ENCODE results near the gene CUL2. TPM values are rescaled to one million over a fixed set of nuclear protein-coding genes. Genes with fewer than 3 reads are reported as not detected.

Gene CUL2
- total RNA-seq, 1 experiment from 2014 or later, result 36.1 TPM

GRCh38 chr10:35004651-35005050 is 85.5 kb downstream of the CUL2 start:
- H2AFZ ChIP-seq (ENCODE audit: low read depth, low read length, poor library complexity, severe bottlenecking), result no peak overlapping the region
- BruUV-seq (replicated peaks), result no TSS peak
- intact Hi-C loops (cut with micrococcal nuclease), result no loop called here
- H3K9me2 ChIP-seq (ENCODE audit: insufficient read depth), result no peaks in the 10 kb centered on the region
- no peak for ATAC-seq
- H3K79me2 ChIP-seq (ENCODE audit: insufficient read depth, low read length), result no peaks in the 10 kb centered on the region
- 0 out of 4 replicates have a peak, but pooled peaks cover 0 to 4% of the 10 kb centered on the region in 2 experiments for H3K4me1 ChIP-seq (ENCODE audit: control insufficient read depth in 1 of 2, insufficient read depth in 2 of 2, low read length in 2 of 2)
- H4K20me1 ChIP-seq (ENCODE audit: insufficient read depth), result no peaks in the 10 kb centered on the region
- no peak overlapping the region for H3K27ac ChIP-seq (ENCODE audit: low read depth, low read length)
- TF ChIP-seq CTCF (IDR thresholded peaks at IDR 0.05 in 2 of 3, conservative IDR thresholded peaks at IDR 0.05 in 1 of 3; ENCODE audit: borderline replicate concordance in 1 of 3, insufficient read depth in 1 of 3, low read depth in 2 of 3, low read length in 2 of 3) (no peak), YY1 (IDR thresholded peaks at IDR 0.05; ENCODE audit: extremely low read depth, insufficient replicate concordance, low read depth, low read length) (no peak), ELF1 (IDR thresholded peaks at IDR 0.05; ENCODE audit: borderline replicate concordance, low read depth) (no peak), ATF3 (IDR thresholded peaks at IDR 0.05) (no peak), REST (IDR thresholded peaks at IDR 0.05; ENCODE audit: low read depth) (no peak), TCF7L2 (IDR thresholded peaks at IDR 0.05; ENCODE audit: borderline replicate concordance, extremely low read depth, insufficient read depth, insufficient read length) (no peak), MAX (IDR thresholded peaks at IDR 0.05) (no peak), SRF (IDR thresholded peaks at IDR 0.05; ENCODE audit: low read depth) (no peak), EGR1 (IDR thresholded peaks at IDR 0.05; ENCODE audit: low read depth) (no peak), SIN3A (IDR thresholded peaks at IDR 0.05; ENCODE audit: low read depth) (no peak), ZFX (IDR thresholded peaks at IDR 0.05) (no peak), ZNF274 (IDR thresholded peaks at IDR 0.05; ENCODE audit: low read depth, low read length) (no peak), POLR2A (IDR thresholded peaks at IDR 0.05; ENCODE audit: borderline replicate concordance, extremely low read depth, insufficient read depth, insufficient read length) (no peak), RAD21 (IDR thresholded peaks at IDR 0.05; ENCODE audit: low read depth) (no peak), CBX3 (IDR thresholded peaks at IDR 0.05; ENCODE audit: low read depth) (no peak), CEBPB (IDR thresholded peaks at IDR 0.05; ENCODE audit: low read depth) (no peak), POLR2AphosphoS5 (IDR thresholded peaks at IDR 0.05; ENCODE audit: low read depth, low read length) (no peak), FOSL1 (IDR thresholded peaks at IDR 0.05; ENCODE audit: low read depth) (no peak), SP1 (IDR thresholded peaks at IDR 0.05; ENCODE audit: low read depth) (no peak), ZBTB33 (IDR thresholded peaks at IDR 0.05; ENCODE audit: extremely low read depth, insufficient replicate concordance, low read length) (no peak)
- no peaks in the 10 kb centered on the region for H3K9me3 ChIP-seq (ENCODE audit: control insufficient read depth in 1 of 2, insufficient read depth in 1 of 2, low read depth in 1 of 2, low read length in 2 of 2)
- no peaks in the 10 kb centered on the region for H3K27me3 ChIP-seq (ENCODE audit: insufficient read depth, low read length)
- no peak overlapping the region for H3K9ac ChIP-seq (ENCODE audit: low read length)
- ChIA-PET RAD21 (ENCODE audit: low non-redundant PET in 1 of 2, low total read pairs in 2 of 2, uncharacterized antibody in 2 of 2, unreplicated experiment in 2 of 2) (no interaction called here), CTCF (interaction anchor here (1.9 kb wide), 1 partner anchor 10 kb away, joined by 6 read pairs; no protein-coding TSS in a partner anchor), POLR2A (no interaction called here)
- no peak for DNase-seq (ENCODE audit: low read depth, low spot score)
- 0 out of 4 replicates have a peak, but pooled peaks cover 2 to 4% of the 10 kb centered on the region in 2 experiments for H3K36me3 ChIP-seq (ENCODE audit: control insufficient read depth in 1 of 2, insufficient read depth in 2 of 2, low read length in 2 of 2)
- no peak overlapping the region for H3K4me3 ChIP-seq (replicated peaks in 1 of 2; ENCODE audit: low read depth in 1 of 2, low read length in 2 of 2)
- H3K4me2 ChIP-seq (ENCODE audit: low read length), result no peak overlapping the region

All from HCT116 (cell line).